Measurements from ENCODE around the gene DRAXIN.

DNA sequence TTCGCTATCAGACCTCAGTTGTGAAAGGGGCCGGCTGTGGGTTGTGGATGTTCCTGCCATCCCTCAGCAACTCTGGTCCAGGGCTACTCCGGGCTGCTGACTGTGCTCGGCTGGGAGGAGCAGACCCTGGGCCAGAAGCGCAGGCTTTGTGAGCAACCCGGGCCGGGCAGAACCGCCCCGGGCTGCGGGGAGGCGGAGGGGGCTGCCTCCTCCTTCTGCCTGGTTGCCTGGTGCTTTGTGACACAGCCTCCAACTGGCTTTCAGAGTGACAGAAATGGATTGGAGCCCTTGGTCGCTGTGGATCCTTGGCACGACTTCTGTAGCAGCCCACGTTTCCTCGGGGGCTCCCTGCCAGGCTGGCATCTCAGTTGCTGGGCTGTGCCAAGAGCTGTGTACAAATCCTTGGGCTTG, 10.0 kb downstream of the DRAXIN start:
- no peak for TF ChIP-seq POLR2AphosphoS5 (IDR thresholded peaks at IDR 0.05; ENCODE audit: low read depth, low read length)
- no peak for TF ChIP-seq TAF1 (IDR thresholded peaks at IDR 0.05; ENCODE audit: borderline replicate concordance, low read depth, low read length)
- TF ChIP-seq, protein P1, sequence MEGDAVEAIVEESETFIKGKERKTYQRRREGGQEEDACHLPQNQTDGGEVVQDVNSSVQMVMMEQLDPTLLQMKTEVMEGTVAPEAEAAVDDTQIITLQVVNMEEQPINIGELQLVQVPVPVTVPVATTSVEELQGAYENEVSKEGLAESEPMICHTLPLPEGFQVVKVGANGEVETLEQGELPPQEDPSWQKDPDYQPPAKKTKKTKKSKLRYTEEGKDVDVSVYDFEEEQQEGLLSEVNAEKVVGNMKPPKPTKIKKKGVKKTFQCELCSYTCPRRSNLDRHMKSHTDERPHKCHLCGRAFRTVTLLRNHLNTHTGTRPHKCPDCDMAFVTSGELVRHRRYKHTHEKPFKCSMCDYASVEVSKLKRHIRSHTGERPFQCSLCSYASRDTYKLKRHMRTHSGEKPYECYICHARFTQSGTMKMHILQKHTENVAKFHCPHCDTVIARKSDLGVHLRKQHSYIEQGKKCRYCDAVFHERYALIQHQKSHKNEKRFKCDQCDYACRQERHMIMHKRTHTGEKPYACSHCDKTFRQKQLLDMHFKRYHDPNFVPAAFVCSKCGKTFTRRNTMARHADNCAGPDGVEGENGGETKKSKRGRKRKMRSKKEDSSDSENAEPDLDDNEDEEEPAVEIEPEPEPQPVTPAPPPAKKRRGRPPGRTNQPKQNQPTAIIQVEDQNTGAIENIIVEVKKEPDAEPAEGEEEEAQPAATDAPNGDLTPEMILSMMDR (IDR thresholded peaks at IDR 0.05) = no peak
- TF ChIP-seq SIN3A (IDR thresholded peaks at IDR 0.05; ENCODE audit: borderline replicate concordance, low read depth, low read length) = no peak
- no peak for TF ChIP-seq YY1 (IDR thresholded peaks at IDR 0.05; ENCODE audit: low read depth)
- TF ChIP-seq, protein P2, sequence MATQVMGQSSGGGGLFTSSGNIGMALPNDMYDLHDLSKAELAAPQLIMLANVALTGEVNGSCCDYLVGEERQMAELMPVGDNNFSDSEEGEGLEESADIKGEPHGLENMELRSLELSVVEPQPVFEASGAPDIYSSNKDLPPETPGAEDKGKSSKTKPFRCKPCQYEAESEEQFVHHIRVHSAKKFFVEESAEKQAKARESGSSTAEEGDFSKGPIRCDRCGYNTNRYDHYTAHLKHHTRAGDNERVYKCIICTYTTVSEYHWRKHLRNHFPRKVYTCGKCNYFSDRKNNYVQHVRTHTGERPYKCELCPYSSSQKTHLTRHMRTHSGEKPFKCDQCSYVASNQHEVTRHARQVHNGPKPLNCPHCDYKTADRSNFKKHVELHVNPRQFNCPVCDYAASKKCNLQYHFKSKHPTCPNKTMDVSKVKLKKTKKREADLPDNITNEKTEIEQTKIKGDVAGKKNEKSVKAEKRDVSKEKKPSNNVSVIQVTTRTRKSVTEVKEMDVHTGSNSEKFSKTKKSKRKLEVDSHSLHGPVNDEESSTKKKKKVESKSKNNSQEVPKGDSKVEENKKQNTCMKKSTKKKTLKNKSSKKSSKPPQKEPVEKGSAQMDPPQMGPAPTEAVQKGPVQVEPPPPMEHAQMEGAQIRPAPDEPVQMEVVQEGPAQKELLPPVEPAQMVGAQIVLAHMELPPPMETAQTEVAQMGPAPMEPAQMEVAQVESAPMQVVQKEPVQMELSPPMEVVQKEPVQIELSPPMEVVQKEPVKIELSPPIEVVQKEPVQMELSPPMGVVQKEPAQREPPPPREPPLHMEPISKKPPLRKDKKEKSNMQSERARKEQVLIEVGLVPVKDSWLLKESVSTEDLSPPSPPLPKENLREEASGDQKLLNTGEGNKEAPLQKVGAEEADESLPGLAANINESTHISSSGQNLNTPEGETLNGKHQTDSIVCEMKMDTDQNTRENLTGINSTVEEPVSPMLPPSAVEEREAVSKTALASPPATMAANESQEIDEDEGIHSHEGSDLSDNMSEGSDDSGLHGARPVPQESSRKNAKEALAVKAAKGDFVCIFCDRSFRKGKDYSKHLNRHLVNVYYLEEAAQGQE (IDR thresholded peaks at IDR 0.05; ENCODE audit: low read depth, low read length) = no peak
- TF ChIP-seq, protein P3, sequence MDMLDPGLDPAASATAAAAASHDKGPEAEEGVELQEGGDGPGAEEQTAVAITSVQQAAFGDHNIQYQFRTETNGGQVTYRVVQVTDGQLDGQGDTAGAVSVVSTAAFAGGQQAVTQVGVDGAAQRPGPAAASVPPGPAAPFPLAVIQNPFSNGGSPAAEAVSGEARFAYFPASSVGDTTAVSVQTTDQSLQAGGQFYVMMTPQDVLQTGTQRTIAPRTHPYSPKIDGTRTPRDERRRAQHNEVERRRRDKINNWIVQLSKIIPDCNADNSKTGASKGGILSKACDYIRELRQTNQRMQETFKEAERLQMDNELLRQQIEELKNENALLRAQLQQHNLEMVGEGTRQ (IDR thresholded peaks at IDR 0.05; ENCODE audit: borderline replicate concordance, low read depth, low read length) = no peak
- no peak for TF ChIP-seq EP300 (IDR thresholded peaks at IDR 0.05; ENCODE audit: borderline replicate concordance in 1 of 2, low read depth in 1 of 2, low read length in 1 of 2)
- no peak for TF ChIP-seq MXI1 (IDR thresholded peaks at IDR 0.05; ENCODE audit: low read depth, low read length)
- no peak for TF ChIP-seq RAD21 (IDR thresholded peaks at IDR 0.05; ENCODE audit: low read length)
- TF ChIP-seq, protein P4, sequence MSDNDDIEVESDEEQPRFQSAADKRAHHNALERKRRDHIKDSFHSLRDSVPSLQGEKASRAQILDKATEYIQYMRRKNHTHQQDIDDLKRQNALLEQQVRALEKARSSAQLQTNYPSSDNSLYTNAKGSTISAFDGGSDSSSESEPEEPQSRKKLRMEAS (IDR thresholded peaks at IDR 0.05; ENCODE audit: low read depth) = no peak
- no peak for TF ChIP-seq EZH2phosphoT487 (IDR thresholded peaks at IDR 0.05; ENCODE audit: borderline replicate concordance, low read depth)
- TF ChIP-seq RFX5 (IDR thresholded peaks at IDR 0.05; ENCODE audit: low read length) = no peak

All from SK-N-SH (cell line).